ENCODE data around the gene DCLK1. TPM values are rescaled to one million over a fixed set of nuclear protein-coding genes. Genes with fewer than 3 reads are reported as not detected.

DCLK1 gene
- total RNA-seq, 2 donors from 2014 or later = 25.6 to 27.8 TPM

DNA sequence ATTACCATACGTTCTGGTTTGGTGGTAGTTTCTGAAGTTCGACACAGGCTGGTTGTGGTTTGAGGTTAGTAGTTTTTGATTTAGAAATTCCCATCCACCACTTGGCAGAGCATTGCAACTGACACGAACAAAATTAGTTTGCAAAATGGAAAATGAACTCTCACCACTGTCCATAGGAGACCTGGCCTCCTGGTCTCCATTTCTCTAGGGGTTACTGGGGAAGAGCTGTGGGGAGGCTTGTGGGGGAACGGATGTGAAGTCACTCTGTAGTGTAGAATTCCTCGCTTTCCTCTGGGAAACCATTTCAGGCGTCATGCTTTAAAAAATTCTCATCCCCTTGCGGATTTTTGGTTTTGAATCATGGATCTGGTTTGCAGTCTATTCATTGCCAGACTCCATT is 333.2 kb downstream of the DCLK1 start:
- H3K27me3 ChIP-seq (replicated peaks; ENCODE audit: insufficient read depth) = no peaks in the 10 kb centered on the region
- H3K9me3 ChIP-seq = no peaks in the 10 kb centered on the region
- H3K27ac ChIP-seq = no peak overlapping the region
- no peak overlapping the region for H3K4me3 ChIP-seq
- DNase-seq (ENCODE audit: low spot score) (no peak), ATAC-seq (ENCODE audit: insufficient number of reproducible peaks, low FRiP score, low read depth) (no peak)
- TF ChIP-seq, protein P1, sequence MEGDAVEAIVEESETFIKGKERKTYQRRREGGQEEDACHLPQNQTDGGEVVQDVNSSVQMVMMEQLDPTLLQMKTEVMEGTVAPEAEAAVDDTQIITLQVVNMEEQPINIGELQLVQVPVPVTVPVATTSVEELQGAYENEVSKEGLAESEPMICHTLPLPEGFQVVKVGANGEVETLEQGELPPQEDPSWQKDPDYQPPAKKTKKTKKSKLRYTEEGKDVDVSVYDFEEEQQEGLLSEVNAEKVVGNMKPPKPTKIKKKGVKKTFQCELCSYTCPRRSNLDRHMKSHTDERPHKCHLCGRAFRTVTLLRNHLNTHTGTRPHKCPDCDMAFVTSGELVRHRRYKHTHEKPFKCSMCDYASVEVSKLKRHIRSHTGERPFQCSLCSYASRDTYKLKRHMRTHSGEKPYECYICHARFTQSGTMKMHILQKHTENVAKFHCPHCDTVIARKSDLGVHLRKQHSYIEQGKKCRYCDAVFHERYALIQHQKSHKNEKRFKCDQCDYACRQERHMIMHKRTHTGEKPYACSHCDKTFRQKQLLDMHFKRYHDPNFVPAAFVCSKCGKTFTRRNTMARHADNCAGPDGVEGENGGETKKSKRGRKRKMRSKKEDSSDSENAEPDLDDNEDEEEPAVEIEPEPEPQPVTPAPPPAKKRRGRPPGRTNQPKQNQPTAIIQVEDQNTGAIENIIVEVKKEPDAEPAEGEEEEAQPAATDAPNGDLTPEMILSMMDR (IDR thresholded peaks at IDR 0.05) = no peak
- H3K4me1 ChIP-seq (ENCODE audit: control insufficient read depth in 1 of 2, low read depth in 2 of 2) = no peaks in the 10 kb centered on the region
- H3K36me3 ChIP-seq = no peaks in the 10 kb centered on the region

DNA sequence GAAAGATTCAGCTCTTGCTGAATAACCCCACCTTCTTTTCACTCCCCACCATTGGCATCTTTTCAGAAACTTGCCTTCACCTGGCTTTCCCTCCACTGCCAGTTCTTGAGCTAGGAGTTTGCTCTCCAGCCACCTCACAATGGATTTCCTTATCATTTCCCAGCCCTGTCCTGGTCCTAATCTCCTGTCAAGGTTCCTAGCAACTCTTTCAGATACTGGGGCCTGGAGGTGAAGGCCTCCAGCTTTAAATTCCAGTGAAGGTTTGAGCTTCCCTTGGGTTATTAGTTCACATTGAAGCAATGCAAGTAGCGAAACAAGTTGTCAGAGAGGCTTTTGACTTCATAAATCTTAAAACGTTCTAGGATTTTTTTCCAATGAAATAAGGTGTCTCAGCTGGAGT is 333.9 kb downstream of the DCLK1 start:
- no peak for ATAC-seq (ENCODE audit: insufficient number of reproducible peaks, low FRiP score, low read depth)
- TF ChIP-seq, protein P1 (IDR thresholded peaks at IDR 0.05) = no peak
- H3K27ac ChIP-seq = no peak overlapping the region
- no peaks in the 10 kb centered on the region for H3K9me3 ChIP-seq
- no peaks in the 10 kb centered on the region for H3K27me3 ChIP-seq (replicated peaks; ENCODE audit: insufficient read depth)
- no peak for DNase-seq (ENCODE audit: low spot score)
- no peaks in the 10 kb centered on the region for H3K4me1 ChIP-seq (ENCODE audit: control insufficient read depth in 1 of 2, low read depth in 2 of 2)
- no peaks in the 10 kb centered on the region for H3K36me3 ChIP-seq
- H3K4me3 ChIP-seq = no peak overlapping the region

DNA sequence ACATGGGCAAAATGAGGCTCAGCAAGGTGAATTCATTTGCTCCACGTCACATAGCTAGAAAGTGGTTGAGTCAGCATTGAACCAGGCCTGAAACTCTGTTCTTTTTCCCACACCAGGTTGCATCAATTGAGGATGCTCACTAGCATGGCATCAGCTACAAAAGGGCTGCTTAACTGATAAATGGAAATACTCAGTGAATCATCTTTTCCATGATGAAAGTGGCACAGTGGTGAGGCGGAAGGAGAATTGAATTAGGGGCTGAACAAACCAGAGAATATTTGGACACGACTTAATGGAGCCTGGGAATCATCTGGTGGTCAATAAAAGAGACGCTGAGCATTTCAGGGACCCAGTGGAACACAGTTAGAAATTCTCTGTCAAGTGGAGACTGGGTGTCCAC is 334.6 kb downstream of the DCLK1 start:
- Histone ChIP-seq H3K4me3 (no peak overlapping the region), H3K27ac (no peak overlapping the region), H3K4me1 (ENCODE audit: control insufficient read depth in 1 of 2, low read depth in 2 of 2) (no peaks in the 10 kb centered on the region), H3K9me3 (no peaks in the 10 kb centered on the region), H3K27me3 (replicated peaks; ENCODE audit: insufficient read depth) (no peaks in the 10 kb centered on the region), H3K36me3 (no peaks in the 10 kb centered on the region)
- no peak for ATAC-seq (ENCODE audit: insufficient number of reproducible peaks, low FRiP score, low read depth)
- TF ChIP-seq, protein P1 (IDR thresholded peaks at IDR 0.05) = no peak
- no peak for DNase-seq (ENCODE audit: low spot score)

DNA sequence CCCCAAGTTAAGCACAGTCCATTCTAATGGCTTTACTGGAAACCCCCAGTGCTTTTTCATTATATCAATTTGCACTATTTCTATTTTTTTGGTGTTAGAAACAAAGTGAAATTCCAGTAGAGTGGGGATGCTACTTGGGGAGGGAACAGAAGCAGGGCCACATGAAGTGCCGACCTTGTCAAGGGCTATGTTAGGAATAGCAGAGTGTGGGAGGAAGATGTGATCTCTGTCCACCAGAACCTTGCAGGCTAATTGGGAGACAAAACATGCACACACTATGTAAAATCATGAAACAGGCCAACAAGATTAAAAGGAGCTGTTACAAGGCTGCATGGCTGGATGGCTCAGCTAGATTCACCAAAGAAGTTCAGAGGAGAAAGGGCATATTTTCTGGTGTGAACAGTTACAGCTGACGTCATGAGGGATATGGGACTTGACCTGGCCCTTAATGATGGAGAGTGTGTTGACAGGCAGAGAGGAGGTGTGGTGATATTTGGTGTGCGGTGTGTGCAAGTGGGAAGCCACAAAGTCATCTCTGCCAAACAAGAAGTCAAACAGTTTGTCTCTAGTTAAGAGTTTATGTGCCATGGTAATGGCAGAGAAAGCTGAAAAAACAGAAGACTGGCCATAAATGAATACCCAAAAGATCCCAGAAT is 336.3 kb downstream of the DCLK1 start:
- TF ChIP-seq, protein P1 (IDR thresholded peaks at IDR 0.05) = no peak
- Histone ChIP-seq H3K36me3 (no peaks in the 10 kb centered on the region), H3K4me3 (no peak overlapping the region), H3K27me3 (replicated peaks; ENCODE audit: insufficient read depth) (no peaks in the 10 kb centered on the region), H3K27ac (no peak overlapping the region), H3K4me1 (ENCODE audit: control insufficient read depth in 1 of 2, low read depth in 2 of 2) (no peaks in the 10 kb centered on the region), H3K9me3 (no peaks in the 10 kb centered on the region)
- ATAC-seq (ENCODE audit: insufficient number of reproducible peaks, low FRiP score, low read depth) (no peak), DNase-seq (ENCODE audit: low spot score) (no peak)

DNA sequence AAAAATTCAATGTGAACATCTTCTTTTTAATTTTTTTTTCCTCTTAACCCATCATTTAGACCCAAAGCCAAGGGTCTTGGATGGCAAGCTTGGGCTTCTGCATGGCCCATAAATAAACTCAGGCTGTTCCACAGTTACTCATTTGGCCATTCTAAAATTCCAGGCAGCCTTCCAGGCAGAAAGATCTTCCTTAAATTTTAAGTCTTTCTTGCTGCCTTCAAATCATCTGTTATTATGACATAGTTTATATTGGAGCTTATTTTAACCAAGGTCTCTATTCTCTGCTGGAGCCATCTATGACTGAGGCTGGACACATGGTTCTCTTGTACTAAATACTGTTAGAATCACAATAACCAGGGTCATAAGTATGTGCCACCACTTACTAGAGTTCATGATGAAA is 337.4 kb downstream of the DCLK1 start:
- H3K27me3 ChIP-seq (replicated peaks; ENCODE audit: insufficient read depth) = no peaks in the 10 kb centered on the region
- H3K9me3 ChIP-seq = no peaks in the 10 kb centered on the region
- no peak for ATAC-seq (ENCODE audit: insufficient number of reproducible peaks, low FRiP score, low read depth)
- H3K27ac ChIP-seq = no peak overlapping the region
- DNase-seq (ENCODE audit: low spot score) = no peak
- TF ChIP-seq, protein P1 (IDR thresholded peaks at IDR 0.05) = no peak
- no peaks in the 10 kb centered on the region for H3K36me3 ChIP-seq
- no peak overlapping the region for H3K4me3 ChIP-seq
- no peaks in the 10 kb centered on the region for H3K4me1 ChIP-seq (ENCODE audit: control insufficient read depth in 1 of 2, low read depth in 2 of 2)
